Thoracic aorta (tissue), 2 donors: ENCODE results near the gene FCRL6. TPM values are rescaled to one million over a fixed set of nuclear protein-coding genes. Genes with fewer than 3 reads are reported as not detected.

ENCODE experiments used
- ATAC-seq: fragments of 150-250 bp; one replicate; pipeline ENCODE4 v1.8.0; 2017; ENCODE audit warnings: low read depth; ENCODE audit not compliant: insufficient number of reproducible peaks, low FRiP score
- DNase-seq: peaks from one replicate; pipeline ENCODE4 v3.0.0-alpha.2; 2020; ENCODE audit warnings: low spot score
- H3K27ac ChIP-seq, 2 donors: fragments of 200-600 bp; sonication (generic); 1 replicate in 1 of 2; 2 replicates in 1 of 2; pipeline ENCODE4 v1.5.1; 2016; ENCODE audit warnings: mild to moderate bottlenecking in 2 of 2, moderate library complexity in 2 of 2
- H3K27me3 ChIP-seq: fragments of 200-600 bp; sonication (generic); replicated peaks from 2 replicates; pipeline ENCODE4 v1.6.0; 2016; ENCODE audit warnings: mild to moderate bottlenecking; ENCODE audit not compliant: insufficient read depth
- H3K36me3 ChIP-seq: fragments of 200-600 bp; sonication (generic); one replicate; pipeline ENCODE4 v1.5.1; 2016
- H3K4me1 ChIP-seq, 2 donors: fragments of 200-600 bp; sonication (generic); 1 replicate in 1 of 2; 2 replicates in 1 of 2; pipeline versions ENCODE4 v1.5.1 to v1.6.0; 2016; ENCODE audit warnings: low read depth in 2 of 2, mild to moderate bottlenecking in 1 of 2; ENCODE audit not compliant: control insufficient read depth in 1 of 2
- H3K4me3 ChIP-seq: fragments of 200-600 bp; sonication (generic); 2 replicates; pipeline ENCODE4 v1.5.1; 2016; ENCODE audit warnings: mild to moderate bottlenecking
- H3K9me3 ChIP-seq: fragments of 200-600 bp; sonication (generic); 2 replicates; pipeline ENCODE4 v1.5.1; 2016
- total RNA-seq, 2 donors: library from RNA; depleted of rRNA; stranded (reverse); fragments of >200 nt; gene quantifications; one replicate each; pipeline versions ENCODE4 v1.1.0 to v1.2.3, GENCODE V29; 2016
- TF ChIP-seq, protein P1 (sequence below): fragments of 200-600 bp; sonication (generic); IDR thresholded peaks from one replicate; pipeline ENCODE4 v1.5.1; 2019; ENCODE audit warnings: antibody characterized with exemption

FCRL6 gene
- total RNA-seq, 2 donors from 2014 or later, result not detected

DNA sequence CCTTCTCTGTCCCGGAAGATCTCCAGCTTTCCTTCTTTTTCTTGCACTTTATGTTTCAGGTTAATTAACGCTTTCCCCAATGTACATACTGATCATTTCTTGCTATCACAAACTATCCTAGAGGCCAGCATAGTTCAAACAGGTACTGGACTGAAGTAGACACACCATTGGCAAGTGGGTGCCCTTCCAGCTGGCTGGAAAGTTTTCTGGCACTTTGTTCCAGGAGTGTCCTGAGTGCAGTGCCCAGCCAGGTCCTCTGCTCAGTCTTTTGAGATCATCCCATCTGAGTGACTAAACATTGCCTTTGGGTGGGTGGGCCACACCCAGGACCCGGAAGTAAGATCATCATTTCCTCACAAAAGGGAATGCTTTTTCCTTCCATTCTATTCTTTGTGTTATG is 36.4 kb upstream of the FCRL6 start:
- TF ChIP-seq, protein P1, sequence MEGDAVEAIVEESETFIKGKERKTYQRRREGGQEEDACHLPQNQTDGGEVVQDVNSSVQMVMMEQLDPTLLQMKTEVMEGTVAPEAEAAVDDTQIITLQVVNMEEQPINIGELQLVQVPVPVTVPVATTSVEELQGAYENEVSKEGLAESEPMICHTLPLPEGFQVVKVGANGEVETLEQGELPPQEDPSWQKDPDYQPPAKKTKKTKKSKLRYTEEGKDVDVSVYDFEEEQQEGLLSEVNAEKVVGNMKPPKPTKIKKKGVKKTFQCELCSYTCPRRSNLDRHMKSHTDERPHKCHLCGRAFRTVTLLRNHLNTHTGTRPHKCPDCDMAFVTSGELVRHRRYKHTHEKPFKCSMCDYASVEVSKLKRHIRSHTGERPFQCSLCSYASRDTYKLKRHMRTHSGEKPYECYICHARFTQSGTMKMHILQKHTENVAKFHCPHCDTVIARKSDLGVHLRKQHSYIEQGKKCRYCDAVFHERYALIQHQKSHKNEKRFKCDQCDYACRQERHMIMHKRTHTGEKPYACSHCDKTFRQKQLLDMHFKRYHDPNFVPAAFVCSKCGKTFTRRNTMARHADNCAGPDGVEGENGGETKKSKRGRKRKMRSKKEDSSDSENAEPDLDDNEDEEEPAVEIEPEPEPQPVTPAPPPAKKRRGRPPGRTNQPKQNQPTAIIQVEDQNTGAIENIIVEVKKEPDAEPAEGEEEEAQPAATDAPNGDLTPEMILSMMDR, result no peak
- ATAC-seq (no peak), DNase-seq (no peak)
- no peaks in the 10 kb centered on the region for H3K9me3 ChIP-seq
- no peak overlapping the region for H3K4me3 ChIP-seq
- H3K27ac ChIP-seq, result no peak overlapping the region
- H3K4me1 ChIP-seq, result no peaks in the 10 kb centered on the region
- no peaks in the 10 kb centered on the region for H3K27me3 ChIP-seq
- H3K36me3 ChIP-seq, result no peaks in the 10 kb centered on the region

DNA sequence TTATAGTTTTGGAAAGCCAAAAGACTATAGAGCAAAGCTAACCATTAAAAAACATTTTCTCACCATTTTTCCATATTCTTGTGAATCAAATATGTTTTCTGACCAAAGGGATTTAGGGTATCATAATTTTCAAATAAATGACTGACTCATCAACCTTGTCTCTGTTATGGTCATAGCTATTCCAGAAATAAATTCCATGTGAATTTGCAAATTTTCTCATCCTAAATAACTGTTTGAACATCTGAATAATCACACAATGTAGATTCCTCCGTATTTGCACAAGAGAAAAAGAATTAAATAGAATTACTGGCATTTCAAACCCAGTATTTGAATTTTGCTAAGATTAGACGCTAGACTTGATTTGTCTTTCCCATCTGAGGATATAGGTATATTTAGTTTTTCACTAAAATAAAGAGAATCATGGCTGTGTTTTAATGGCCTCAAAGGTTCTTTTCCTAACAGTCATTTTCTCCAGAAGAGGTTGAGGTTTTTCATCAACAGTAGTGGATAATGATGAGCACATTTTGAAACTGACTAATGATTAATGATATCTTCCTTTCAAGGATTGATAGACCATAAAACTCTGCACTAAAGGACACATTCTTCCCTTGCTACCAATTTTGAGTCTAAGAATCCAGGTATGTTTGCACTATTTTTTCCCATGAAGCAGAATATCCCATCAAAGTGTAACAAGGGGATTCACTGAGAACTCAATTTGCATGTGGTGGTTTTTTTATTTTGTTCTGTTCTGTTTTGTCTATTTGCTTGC is 30.8 kb upstream of the FCRL6 start:
- H3K4me1 ChIP-seq, result no peaks in the 10 kb centered on the region
- no peaks in the 10 kb centered on the region for H3K9me3 ChIP-seq
- H3K36me3 ChIP-seq, result no peaks in the 10 kb centered on the region
- no peak for ATAC-seq
- H3K27me3 ChIP-seq, result no peaks in the 10 kb centered on the region
- no peak overlapping the region for H3K27ac ChIP-seq
- no peak for DNase-seq
- no peak overlapping the region for H3K4me3 ChIP-seq
- TF ChIP-seq, protein P1, result no peak

DNA sequence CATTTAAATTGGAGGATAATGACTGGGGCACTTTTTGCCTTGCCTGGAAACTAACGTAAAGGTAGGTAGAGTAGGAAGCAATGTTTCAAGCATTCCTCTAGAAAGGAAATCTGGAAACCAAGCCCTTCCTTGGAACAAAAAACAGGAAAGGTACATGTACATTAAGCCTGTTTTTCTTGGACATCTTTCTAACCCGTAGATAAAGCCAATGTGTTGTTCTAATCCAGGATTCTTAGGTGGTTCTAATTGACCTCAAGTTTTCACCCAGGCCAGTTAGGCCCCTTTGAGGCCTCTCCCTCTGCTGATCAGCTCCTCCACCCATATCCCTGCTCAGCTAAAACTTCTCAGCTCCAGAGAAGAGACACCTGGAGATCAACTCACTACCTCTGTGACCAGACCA is 27.7 kb upstream of the FCRL6 start:
- H3K4me3 ChIP-seq, result no peak overlapping the region
- no peak for ATAC-seq
- no peak overlapping the region for H3K27ac ChIP-seq
- no peaks in the 10 kb centered on the region for H3K36me3 ChIP-seq
- TF ChIP-seq, protein P1, result no peak
- no peak for DNase-seq
- no peaks in the 10 kb centered on the region for H3K27me3 ChIP-seq
- no peaks in the 10 kb centered on the region for H3K9me3 ChIP-seq
- H3K4me1 ChIP-seq, result peaks cover 0 to 7% of the 10 kb centered on the region in 2 donors

DNA sequence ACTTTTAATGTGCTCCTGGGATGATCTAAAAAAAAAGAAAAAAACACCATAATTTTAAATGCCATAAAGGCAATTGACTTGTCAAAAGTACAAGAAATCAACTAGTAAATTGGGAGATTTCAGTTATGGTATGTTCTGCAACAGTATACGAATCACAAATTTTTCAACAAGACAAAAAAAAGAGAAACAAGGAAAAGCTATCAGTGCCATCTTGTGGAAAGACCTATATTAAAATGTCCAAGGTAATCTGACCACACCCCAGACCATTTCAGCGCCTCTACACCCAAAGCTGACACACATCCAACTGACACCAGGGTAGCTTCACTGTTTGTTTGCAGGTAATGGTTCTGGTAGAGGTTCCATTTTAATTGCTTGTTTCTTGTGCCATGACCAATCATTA is 26.4 kb upstream of the FCRL6 start:
- TF ChIP-seq, protein P1, result no peak
- no peak overlapping the region for H3K4me3 ChIP-seq
- DNase-seq (no peak), ATAC-seq (no peak)
- no peak overlapping the region for H3K27ac ChIP-seq
- H3K9me3 ChIP-seq, result no peaks in the 10 kb centered on the region
- no peaks in the 10 kb centered on the region for H3K36me3 ChIP-seq
- H3K4me1 ChIP-seq, result peaks cover 5 to 16% of the 10 kb centered on the region in 2 donors
- H3K27me3 ChIP-seq, result no peaks in the 10 kb centered on the region

DNA sequence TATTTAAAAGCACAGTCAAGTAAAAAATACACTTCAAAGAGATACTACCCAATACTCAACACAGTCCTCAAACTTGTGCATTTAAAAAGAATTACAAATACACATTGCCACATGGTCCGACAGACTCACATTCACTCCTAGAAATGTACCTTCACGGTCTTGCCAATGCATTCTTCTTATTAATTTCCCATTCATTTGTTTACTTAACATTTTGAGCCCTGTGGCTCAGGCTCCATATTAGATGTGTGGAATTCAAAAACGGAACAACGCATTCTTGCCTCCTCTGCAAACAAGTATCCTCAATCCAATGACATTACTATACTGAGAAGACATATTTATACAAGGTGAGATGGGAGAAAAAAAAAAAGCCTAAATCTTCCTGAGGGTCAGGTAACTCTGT is 23.9 kb upstream of the FCRL6 start:
- H3K27me3 ChIP-seq, result no peaks in the 10 kb centered on the region
- no peaks in the 10 kb centered on the region for H3K9me3 ChIP-seq
- TF ChIP-seq, protein P1, result no peak
- no peak for DNase-seq
- H3K27ac ChIP-seq, result no peak overlapping the region
- no peak overlapping the region for H3K4me3 ChIP-seq
- no peak for ATAC-seq
- no peaks in the 10 kb centered on the region for H3K36me3 ChIP-seq
- H3K4me1 ChIP-seq, result peaks cover 5 to 24% of the 10 kb centered on the region in 2 donors
